MG63 (cell line): Measurements from ENCODE around the gene CERT1. TPM values are rescaled to one million over a fixed set of nuclear protein-coding genes. Genes with fewer than 3 reads are reported as not detected.
A peak's percentile ranks its signal among the peaks of the same experiment; 100 is the strongest.
"Not testable (repeated sequence)": the region's sequence is repeated elsewhere in the genome, so short reads cannot be mapped to it uniquely, and the experiment has no call there.

Experiments
- DNase-seq: peaks from one replicate; pipeline ENCODE4 v3.0.0-alpha.2; 2020
- H3K27me3 ChIP-seq: fragments of 250-450 bp; sonication (Bioruptor Pico); 2 replicates; pipeline ENCODE4 v1.5.1; 2020; ENCODE audit warnings: mild to moderate bottlenecking, moderate library complexity
- H3K36me3 ChIP-seq: fragments of 250-450 bp; sonication (Bioruptor Pico); 2 replicates; pipeline ENCODE4 v1.5.1; 2020; ENCODE audit warnings: mild to moderate bottlenecking, moderate library complexity
- H3K4me3 ChIP-seq: fragments of 250-450 bp; sonication (Bioruptor Pico); 2 replicates; pipeline ENCODE4 v1.5.1; 2020; ENCODE audit warnings: mild to moderate bottlenecking, moderate library complexity
- H3K9me3 ChIP-seq: fragments of 250-450 bp; sonication (Bioruptor Pico); 2 replicates; pipeline ENCODE4 v1.5.1; 2020; ENCODE audit warnings: mild to moderate bottlenecking, moderate library complexity
- total RNA-seq: library from RNA; depleted of rRNA; stranded (reverse); fragments of >200 nt; shearing (Covaris generic); gene quantifications from 2 replicates; pipeline ENCODE4 v1.2.3, GENCODE V29; 2014; ENCODE audit warnings: low replicate concordance

Gene CERT1
- total RNA-seq, 1 experiment from 2014 or later: 7.6 TPM

- Histone ChIP-seq H3K36me3 (peaks cover 83% of the 10 kb centered on the region), H3K27me3 (no peaks in the 10 kb centered on the region), H3K9me3 (no peaks in the 10 kb centered on the region), H3K4me3 (no peak overlapping the region)
- DNase-seq: no peak
These were observed 156.2 kb downstream of the CERT1 start for GRCh38 chr5:75355236-75355635.

GRCh38 chr5:75351139-75351926 lies 160.1 kb downstream of the CERT1 start:
- no peaks in the 10 kb centered on the region for H3K27me3 ChIP-seq

GRCh38 chr5:75349663-75350062 lies 161.8 kb downstream of the CERT1 start:
- no peak for DNase-seq
- H3K4me3 ChIP-seq: no peak overlapping the region
- H3K36me3 ChIP-seq: peaks cover 66% of the 10 kb centered on the region
- H3K27me3 ChIP-seq: no peaks in the 10 kb centered on the region
- no peaks in the 10 kb centered on the region for H3K9me3 ChIP-seq

More at GRCh38 chr5:75351139-75351926, 160.1 kb downstream of the CERT1 start:
- DNase-seq: no peak
- H3K9me3 ChIP-seq: no peaks in the 10 kb centered on the region
- peaks cover 68% of the 10 kb centered on the region for H3K36me3 ChIP-seq
- H3K4me3 ChIP-seq: no peak overlapping the region

- H3K4me3 ChIP-seq: no peak overlapping the region
- H3K27me3 ChIP-seq: no peaks in the 10 kb centered on the region
- H3K36me3 ChIP-seq: peaks cover 65% of the 10 kb centered on the region
- DNase-seq: no peak
- no peaks in the 10 kb centered on the region for H3K9me3 ChIP-seq
These were observed 163.2 kb downstream of the CERT1 start for GRCh38 chr5:75348241-75348640.

GRCh38 chr5:75342836-75343235 lies 168.6 kb downstream of the CERT1 start:
- Histone ChIP-seq H3K9me3 (no peaks in the 10 kb centered on the region), H3K36me3 (peaks cover 35% of the 10 kb centered on the region), H3K27me3 (no peaks in the 10 kb centered on the region), H3K4me3 (no peak overlapping the region)
- DNase-seq: peak; percentile 7

- H3K4me3 ChIP-seq: no peak overlapping the region
- no peak for DNase-seq
- H3K9me3 ChIP-seq: no peaks in the 10 kb centered on the region
- no peaks in the 10 kb centered on the region for H3K27me3 ChIP-seq
- peaks cover 29% of the 10 kb centered on the region for H3K36me3 ChIP-seq
These were observed 169.5 kb downstream of the CERT1 start for GRCh38 chr5:75341934-75342333.

GRCh38 chr5:75340714-75341478 lies 170.5 kb downstream of the CERT1 start:
- H3K27me3 ChIP-seq: no peaks in the 10 kb centered on the region
- no peaks in the 10 kb centered on the region for H3K9me3 ChIP-seq
- no peak overlapping the region for H3K4me3 ChIP-seq
- peaks cover 22% of the 10 kb centered on the region for H3K36me3 ChIP-seq
- no peak for DNase-seq

GRCh38 chr5:75338408-75338807 lies 173.0 kb downstream of the CERT1 start:
- Histone ChIP-seq H3K27me3 (no peaks in the 10 kb centered on the region), H3K4me3 (peak overlapping the region; percentile 79), H3K36me3 (peaks cover 7% of the 10 kb centered on the region), H3K9me3 (no peaks in the 10 kb centered on the region)
- DNase-seq: no peak

- Histone ChIP-seq H3K27me3 (no peaks in the 10 kb centered on the region), H3K36me3 (peaks cover 2% of the 10 kb centered on the region), H3K9me3 (no peaks in the 10 kb centered on the region), H3K4me3 (peak overlapping the region; percentile 79)
- DNase-seq: peak; percentile 13
These were observed 173.9 kb downstream of the CERT1 start for GRCh38 chr5:75337366-75338021.

- H3K27me3 ChIP-seq: no peaks in the 10 kb centered on the region
- peak; percentile 99 for DNase-seq
- no peaks in the 10 kb centered on the region for H3K9me3 ChIP-seq
- peak within 1 kb of the TSS; percentile 79 for H3K4me3 ChIP-seq
- H3K36me3 ChIP-seq: peaks cover 2% of the 10 kb centered on the region
These were observed 174.7 kb downstream of the CERT1 start, which contains the start of gene HMGCR for GRCh38 chr5:75336615-75337336. Gene HMGCR (plus strand): TSS chr5:75337220. CDS start chr5:75342606, 5,386 bp downstream.

- peak; percentile 67 for DNase-seq
- no peaks in the 10 kb centered on the region for H3K27me3 ChIP-seq
- H3K36me3 ChIP-seq: peaks cover 2% of the 10 kb centered on the region
- H3K9me3 ChIP-seq: no peaks in the 10 kb centered on the region
- H3K4me3 ChIP-seq: peak overlapping the region; percentile 79
These were observed 175.3 kb downstream of the CERT1 start for GRCh38 chr5:75335952-75336614.

GRCh38 chr5:75335486-75335885 lies 175.9 kb downstream of the CERT1 start:
- H3K4me3 ChIP-seq: no peak overlapping the region
- H3K36me3 ChIP-seq: peaks cover 2% of the 10 kb centered on the region
- no peaks in the 10 kb centered on the region for H3K9me3 ChIP-seq
- DNase-seq: no peak
- H3K27me3 ChIP-seq: no peaks in the 10 kb centered on the region

- H3K27me3 ChIP-seq, H3K36me3 ChIP-seq, DNase-seq, H3K4me3 ChIP-seq, H3K9me3 ChIP-seq: not testable (repeated sequence)
These were observed 177.0 kb downstream of the CERT1 start for GRCh38 chr5:75334413-75334812.

- not testable (repeated sequence) for H3K4me3 ChIP-seq, H3K9me3 ChIP-seq, H3K27me3 ChIP-seq, H3K36me3 ChIP-seq, DNase-seq
These were observed 177.7 kb downstream of the CERT1 start for GRCh38 chr5:75333759-75334158.

GRCh38 chr5:75331095-75332090 lies 180.0 kb downstream of the CERT1 start:
- H3K27me3 ChIP-seq: no peaks in the 10 kb centered on the region
- DNase-seq: no peak
- no peaks in the 10 kb centered on the region for H3K9me3 ChIP-seq
- no peak overlapping the region for H3K4me3 ChIP-seq
- no peaks in the 10 kb centered on the region for H3K36me3 ChIP-seq
